Panc1 (cell line): ENCODE data around the gene WDFY2.

ENCODE experiments used
- SIN3A ChIP-seq: IDR thresholded peaks from 2 replicates; pipeline ENCODE4 v1.6.1; 2012; ENCODE audit warnings: low read depth, mild to moderate bottlenecking, low read length, moderate library complexity, borderline replicate concordance; ENCODE audit not compliant: insufficient read depth
- TF ChIP-seq, protein P1 (sequence below): fragments of 450-650 bp; IDR thresholded peaks from 2 replicates; pipeline ENCODE4 v1.5.1; 2017; ENCODE audit warnings: mild to moderate bottlenecking

- TF ChIP-seq, protein P1, sequence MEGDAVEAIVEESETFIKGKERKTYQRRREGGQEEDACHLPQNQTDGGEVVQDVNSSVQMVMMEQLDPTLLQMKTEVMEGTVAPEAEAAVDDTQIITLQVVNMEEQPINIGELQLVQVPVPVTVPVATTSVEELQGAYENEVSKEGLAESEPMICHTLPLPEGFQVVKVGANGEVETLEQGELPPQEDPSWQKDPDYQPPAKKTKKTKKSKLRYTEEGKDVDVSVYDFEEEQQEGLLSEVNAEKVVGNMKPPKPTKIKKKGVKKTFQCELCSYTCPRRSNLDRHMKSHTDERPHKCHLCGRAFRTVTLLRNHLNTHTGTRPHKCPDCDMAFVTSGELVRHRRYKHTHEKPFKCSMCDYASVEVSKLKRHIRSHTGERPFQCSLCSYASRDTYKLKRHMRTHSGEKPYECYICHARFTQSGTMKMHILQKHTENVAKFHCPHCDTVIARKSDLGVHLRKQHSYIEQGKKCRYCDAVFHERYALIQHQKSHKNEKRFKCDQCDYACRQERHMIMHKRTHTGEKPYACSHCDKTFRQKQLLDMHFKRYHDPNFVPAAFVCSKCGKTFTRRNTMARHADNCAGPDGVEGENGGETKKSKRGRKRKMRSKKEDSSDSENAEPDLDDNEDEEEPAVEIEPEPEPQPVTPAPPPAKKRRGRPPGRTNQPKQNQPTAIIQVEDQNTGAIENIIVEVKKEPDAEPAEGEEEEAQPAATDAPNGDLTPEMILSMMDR: no peak
- TF ChIP-seq SIN3A: no peak
Observed at GRCh38 chr13:51714663-51715168, 130.5 kb downstream of the WDFY2 start.
